GM20000 (cell line): Measurements from ENCODE around the gene MPHOSPH9.
"Not testable (repeated sequence)": the region's sequence is repeated elsewhere in the genome, so short reads cannot be mapped to it uniquely, and the experiment has no call there.

ENCODE experiments used
- DNase-seq: peaks from one replicate; pipeline ENCODE4 v3.0.0; 2012; ENCODE audit warnings: low spot score
- TF ChIP-seq, protein P1 (sequence below): IDR thresholded peaks from 2 replicates; pipeline ENCODE4 v1.5.1; 2012; ENCODE audit warnings: mild to moderate bottlenecking, control low read depth; ENCODE audit errors: extremely low read depth, missing control alignments

Gene MPHOSPH9

GRCh38 chr12:123232472-123232806, 502 bp downstream of the MPHOSPH9 start:
- TF ChIP-seq, protein P1, sequence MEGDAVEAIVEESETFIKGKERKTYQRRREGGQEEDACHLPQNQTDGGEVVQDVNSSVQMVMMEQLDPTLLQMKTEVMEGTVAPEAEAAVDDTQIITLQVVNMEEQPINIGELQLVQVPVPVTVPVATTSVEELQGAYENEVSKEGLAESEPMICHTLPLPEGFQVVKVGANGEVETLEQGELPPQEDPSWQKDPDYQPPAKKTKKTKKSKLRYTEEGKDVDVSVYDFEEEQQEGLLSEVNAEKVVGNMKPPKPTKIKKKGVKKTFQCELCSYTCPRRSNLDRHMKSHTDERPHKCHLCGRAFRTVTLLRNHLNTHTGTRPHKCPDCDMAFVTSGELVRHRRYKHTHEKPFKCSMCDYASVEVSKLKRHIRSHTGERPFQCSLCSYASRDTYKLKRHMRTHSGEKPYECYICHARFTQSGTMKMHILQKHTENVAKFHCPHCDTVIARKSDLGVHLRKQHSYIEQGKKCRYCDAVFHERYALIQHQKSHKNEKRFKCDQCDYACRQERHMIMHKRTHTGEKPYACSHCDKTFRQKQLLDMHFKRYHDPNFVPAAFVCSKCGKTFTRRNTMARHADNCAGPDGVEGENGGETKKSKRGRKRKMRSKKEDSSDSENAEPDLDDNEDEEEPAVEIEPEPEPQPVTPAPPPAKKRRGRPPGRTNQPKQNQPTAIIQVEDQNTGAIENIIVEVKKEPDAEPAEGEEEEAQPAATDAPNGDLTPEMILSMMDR, result no peak
- no peak for DNase-seq

DNA sequence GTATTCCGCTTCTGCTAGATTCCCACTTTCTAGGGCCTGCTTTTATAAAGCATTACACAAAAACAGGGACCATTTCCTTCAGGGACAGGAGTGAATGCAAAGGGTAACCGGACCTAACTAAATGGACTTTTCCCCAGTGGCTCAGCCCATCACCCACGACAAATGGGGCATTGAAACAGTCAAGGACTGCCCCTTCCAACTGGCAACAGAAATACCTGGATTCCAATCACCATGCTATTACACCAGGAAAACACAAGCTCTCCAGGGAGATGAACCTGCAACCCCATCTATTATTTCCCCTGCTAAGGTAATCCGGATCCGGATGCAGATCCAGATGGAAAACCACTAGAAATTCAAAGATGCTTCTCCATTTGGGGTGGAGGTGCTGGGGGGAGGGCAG, 1.0 kb downstream of the MPHOSPH9 start:
- no peak for DNase-seq
- TF ChIP-seq, protein P1, result no peak

GRCh38 chr12:123229051-123229450, 3.9 kb downstream of the MPHOSPH9 start:
- TF ChIP-seq, protein P1, result no peak
- no peak for DNase-seq

DNA sequence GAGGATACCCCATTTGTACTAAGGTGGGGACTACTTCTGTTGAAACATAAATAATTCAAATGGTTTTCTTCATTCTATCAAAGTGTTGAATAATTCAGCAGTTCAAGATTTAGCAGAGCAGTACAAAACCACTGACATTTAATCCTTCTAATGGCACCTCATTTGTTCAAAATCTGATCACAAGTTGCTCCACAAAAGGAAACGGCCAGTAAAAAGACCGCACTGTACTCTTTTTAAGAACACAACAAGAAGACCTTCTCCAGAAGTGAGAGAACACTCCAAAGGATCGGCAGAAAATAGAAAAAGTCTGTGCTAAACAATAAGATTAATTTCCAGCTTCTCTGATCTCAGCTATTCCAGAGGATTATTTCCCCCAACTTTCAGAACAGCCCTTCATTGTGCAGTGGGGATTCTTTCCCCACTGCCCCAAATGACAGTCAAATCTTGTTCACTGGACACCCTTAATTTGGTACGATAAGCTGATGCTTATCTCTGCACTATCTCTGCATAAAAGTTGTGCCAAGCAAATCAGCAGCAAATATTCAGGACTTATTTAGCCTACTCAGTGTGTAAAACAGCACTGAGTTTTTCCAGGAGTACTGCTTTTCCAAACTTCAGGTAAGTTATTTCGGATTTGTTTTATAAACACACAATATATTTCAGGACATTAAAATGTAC, 5.2 kb downstream of the MPHOSPH9 start:
- TF ChIP-seq, protein P1, result no peak
- DNase-seq, result no peak

DNA sequence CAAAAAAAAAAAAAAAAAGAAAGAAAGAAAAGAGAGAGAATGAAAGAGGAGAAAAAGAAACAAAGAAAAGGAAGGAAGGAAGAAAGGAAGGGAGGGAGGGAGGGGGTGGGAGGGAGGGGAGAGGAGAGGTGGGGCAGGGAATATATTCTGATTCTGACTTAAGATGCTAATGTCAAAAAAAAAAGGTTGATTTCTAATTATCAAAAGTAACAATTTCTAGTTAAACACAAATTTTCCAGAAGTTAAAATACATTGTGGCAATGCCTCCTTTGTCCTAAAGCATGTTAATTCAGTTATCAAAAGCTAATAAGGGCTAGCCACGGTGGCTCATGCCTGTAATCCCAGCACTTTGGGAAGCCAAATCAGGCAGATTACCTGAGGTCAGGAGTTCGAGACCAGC, 7.5 kb downstream of the MPHOSPH9 start:
- TF ChIP-seq, protein P1, result no peak
- no peak for DNase-seq

DNA sequence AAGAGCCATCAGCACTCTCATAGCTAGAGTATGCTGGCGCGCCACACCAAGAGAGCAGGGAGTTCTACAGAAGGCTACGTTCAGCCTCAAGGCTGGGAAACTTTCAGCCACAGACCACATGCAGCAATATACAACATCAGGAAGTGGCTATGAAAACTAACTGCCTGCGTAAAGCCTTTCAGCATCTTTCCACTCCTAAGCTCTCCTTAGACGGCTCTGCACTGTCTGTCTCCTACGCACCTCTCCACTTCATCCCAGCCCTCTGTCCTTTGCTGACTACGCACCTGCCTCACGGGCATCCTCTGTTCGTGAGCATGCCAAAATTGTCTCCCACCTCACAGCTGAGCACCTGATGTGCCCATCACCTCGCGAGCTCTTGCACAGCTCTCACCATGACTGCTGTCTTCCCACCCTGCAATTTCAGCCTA, 9.7 kb downstream of the MPHOSPH9 start:
- TF ChIP-seq, protein P1, result no peak
- DNase-seq, result peak; percentile 40

DNA sequence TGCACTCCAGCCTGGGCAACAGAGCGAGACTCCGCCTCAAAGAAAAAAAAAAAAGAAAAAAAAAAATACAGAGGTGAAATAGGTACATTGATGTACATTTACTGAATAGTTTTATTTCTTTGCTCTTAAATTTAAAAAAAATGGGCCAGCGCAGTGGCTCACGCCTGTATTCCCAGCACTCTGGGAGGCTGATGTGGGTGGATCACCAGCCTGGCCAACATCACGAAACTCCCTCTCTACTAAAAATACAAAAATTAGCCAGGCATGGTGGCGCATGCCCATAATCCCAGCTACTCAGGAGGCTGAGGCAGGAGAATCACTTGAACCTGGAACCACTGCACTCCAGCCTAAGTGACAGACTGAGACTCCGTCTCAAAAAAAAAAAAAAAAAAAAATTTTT, 25.1 kb downstream of the MPHOSPH9 start:
- not testable (repeated sequence) for DNase-seq

DNA sequence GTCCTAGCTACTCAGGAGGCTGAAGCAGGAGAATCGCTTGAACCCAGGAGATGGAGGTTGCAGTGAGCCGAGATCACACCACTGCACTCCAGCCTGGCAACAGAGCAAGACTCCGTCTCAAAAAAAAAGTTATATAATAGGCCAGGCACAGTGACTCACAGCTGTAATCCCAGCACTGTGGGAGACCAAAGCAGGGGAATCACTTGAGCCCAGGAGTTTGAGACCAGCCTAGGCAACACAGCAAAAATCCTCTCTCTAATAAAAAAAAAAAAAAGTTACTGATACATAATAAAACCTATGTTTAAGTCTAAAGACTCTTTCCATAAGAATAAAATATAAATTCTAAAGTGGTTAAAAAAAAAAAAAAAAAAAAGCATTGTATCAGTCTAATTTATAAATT, 26.1 kb downstream of the MPHOSPH9 start:
- DNase-seq, result not testable (repeated sequence)

DNA sequence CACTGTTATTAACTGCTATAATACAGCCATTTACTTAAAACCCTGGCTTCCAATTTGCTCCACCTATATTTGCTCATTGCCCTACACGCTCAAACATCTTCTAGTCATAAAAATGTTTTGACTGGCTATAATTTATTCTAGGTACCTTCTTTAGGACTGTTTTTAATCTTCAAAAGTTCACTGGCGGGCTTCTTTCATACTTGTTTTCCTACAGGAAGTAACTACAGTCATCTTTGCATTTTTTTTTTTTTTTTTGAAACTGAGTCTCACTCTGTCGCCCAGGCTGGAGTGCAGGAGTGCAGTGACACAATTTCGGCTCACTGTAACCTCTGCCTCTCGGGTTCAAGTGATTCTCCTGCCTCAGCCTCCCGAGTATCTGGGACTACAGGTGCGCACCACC, 32.5 kb downstream of the MPHOSPH9 start:
- DNase-seq, result no peak
- TF ChIP-seq, protein P1, result no peak
